DOHH2 (cell line): ENCODE data around the gene MEIS2.

Experiments used
- EZH2phosphoT487 ChIP-seq: fragments of 200-600 bp; sonication (generic); IDR thresholded peaks from 2 replicates; pipeline ENCODE4 v1.6.1; 2017; ENCODE audit warnings: borderline replicate concordance, mild to moderate bottlenecking, antibody characterized with exemption, low read length, moderate library complexity, mixed read lengths
- TF ChIP-seq, protein P1 (sequence below): fragments of 200-600 bp; sonication (generic); IDR thresholded peaks from one replicate; pipeline ENCODE4 v1.5.1; 2014; ENCODE audit warnings: antibody characterized with exemption, mild to moderate bottlenecking, low read depth, low read length; ENCODE audit not compliant: poor library complexity, severe bottlenecking

DNA sequence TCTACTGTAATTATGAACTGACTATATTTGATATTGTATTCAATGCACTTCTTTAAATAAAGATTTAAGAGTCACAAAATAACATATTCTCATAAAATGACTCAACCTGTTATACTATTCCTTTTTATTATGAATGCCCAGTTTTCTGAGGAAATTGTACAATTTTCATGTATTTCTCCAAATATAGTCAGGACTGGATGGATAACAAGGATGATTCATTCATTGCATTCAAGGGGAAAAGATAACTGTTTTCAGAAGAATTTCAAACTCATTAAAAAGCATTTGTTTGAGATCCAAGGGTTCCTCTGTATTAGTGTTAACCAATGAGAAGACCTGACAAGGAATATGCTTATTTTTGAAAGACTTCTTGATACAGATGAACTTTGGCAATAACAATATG is 163.7 kb downstream of the MEIS2 start:
- TF ChIP-seq, protein P1, sequence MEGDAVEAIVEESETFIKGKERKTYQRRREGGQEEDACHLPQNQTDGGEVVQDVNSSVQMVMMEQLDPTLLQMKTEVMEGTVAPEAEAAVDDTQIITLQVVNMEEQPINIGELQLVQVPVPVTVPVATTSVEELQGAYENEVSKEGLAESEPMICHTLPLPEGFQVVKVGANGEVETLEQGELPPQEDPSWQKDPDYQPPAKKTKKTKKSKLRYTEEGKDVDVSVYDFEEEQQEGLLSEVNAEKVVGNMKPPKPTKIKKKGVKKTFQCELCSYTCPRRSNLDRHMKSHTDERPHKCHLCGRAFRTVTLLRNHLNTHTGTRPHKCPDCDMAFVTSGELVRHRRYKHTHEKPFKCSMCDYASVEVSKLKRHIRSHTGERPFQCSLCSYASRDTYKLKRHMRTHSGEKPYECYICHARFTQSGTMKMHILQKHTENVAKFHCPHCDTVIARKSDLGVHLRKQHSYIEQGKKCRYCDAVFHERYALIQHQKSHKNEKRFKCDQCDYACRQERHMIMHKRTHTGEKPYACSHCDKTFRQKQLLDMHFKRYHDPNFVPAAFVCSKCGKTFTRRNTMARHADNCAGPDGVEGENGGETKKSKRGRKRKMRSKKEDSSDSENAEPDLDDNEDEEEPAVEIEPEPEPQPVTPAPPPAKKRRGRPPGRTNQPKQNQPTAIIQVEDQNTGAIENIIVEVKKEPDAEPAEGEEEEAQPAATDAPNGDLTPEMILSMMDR = no peak
- TF ChIP-seq EZH2phosphoT487 = no peak
